Astrocyte of the hippocampus (primary cell): ENCODE data around the gene CIZ1.
A peak's percentile ranks its signal among the peaks of the same experiment; 100 is the strongest.

Experiments
- DNase-seq: peaks from one replicate; pipeline ENCODE4 v3.0.0; 2011; ENCODE audit warnings: low read depth, low spot score

CIZ1 gene

GRCh38 chr9:128190516-128191405 is 611 bp downstream of the CIZ1 start:
- DNase-seq: peak; percentile 34

- DNase-seq: no peak
Measured at GRCh38 chr9:128190013-128190412, 1.4 kb downstream of the CIZ1 start.

GRCh38 chr9:128188209-128188608 is 3.2 kb downstream of the CIZ1 start:
- no peak for DNase-seq

- no peak for DNase-seq
Measured at GRCh38 chr9:128187361-128187760, 4.0 kb downstream of the CIZ1 start.

- no peak for DNase-seq
Measured at GRCh38 chr9:128185979-128186965, 5.1 kb downstream of the CIZ1 start.

- no peak for DNase-seq
Measured at GRCh38 chr9:128182893-128183588, 8.3 kb downstream of the CIZ1 start.

GRCh38 chr9:128181480-128181879 is 9.9 kb downstream of the CIZ1 start:
- DNase-seq: peak; percentile 45

GRCh38 chr9:128180447-128180846 is 10.9 kb downstream of the CIZ1 start:
- no peak for DNase-seq

- no peak for DNase-seq
Measured at GRCh38 chr9:128180001-128180400, 11.4 kb downstream of the CIZ1 start.

- DNase-seq: no peak
Measured at GRCh38 chr9:128178806-128179431, 12.5 kb downstream of the CIZ1 start.

- no peak for DNase-seq
Measured at GRCh38 chr9:128175726-128176125, 15.6 kb downstream of the CIZ1 start.

- peak; percentile 35 for DNase-seq
Measured at GRCh38 chr9:128175102-128175563, 16.2 kb downstream of the CIZ1 start.

- no peak for DNase-seq
Measured at GRCh38 chr9:128174062-128174461, 17.3 kb downstream of the CIZ1 start.

- DNase-seq: no peak
Measured at GRCh38 chr9:128169925-128170324, 21.4 kb downstream of the CIZ1 start.

- no peak for DNase-seq
Measured at GRCh38 chr9:128169492-128169891, 21.9 kb downstream of the CIZ1 start.

- peak; percentile 48 for DNase-seq
Measured at GRCh38 chr9:128168731-128169308, 22.6 kb downstream of the CIZ1 start.

- DNase-seq: no peak
Measured at GRCh38 chr9:128167209-128167608, 24.2 kb downstream of the CIZ1 start.

- no peak for DNase-seq
Measured at GRCh38 chr9:128166169-128166568, 25.2 kb downstream of the CIZ1 start.

GRCh38 chr9:128164307-128164885 is 27.0 kb downstream of the CIZ1 start:
- DNase-seq: peak; percentile 48
